NCI-H2171 (cell line): ENCODE measurements around the gene PIK3R4.

Source experiments
- DNase-seq: peaks from one replicate; lab custom pipeline; 2025; lab: John Stamatoyannopoulos, UW

PIK3R4 gene

GRCh38 chr3:130688697-130689470 is 57.7 kb downstream of the PIK3R4 start:
- DNase-seq, result no peak

DNA sequence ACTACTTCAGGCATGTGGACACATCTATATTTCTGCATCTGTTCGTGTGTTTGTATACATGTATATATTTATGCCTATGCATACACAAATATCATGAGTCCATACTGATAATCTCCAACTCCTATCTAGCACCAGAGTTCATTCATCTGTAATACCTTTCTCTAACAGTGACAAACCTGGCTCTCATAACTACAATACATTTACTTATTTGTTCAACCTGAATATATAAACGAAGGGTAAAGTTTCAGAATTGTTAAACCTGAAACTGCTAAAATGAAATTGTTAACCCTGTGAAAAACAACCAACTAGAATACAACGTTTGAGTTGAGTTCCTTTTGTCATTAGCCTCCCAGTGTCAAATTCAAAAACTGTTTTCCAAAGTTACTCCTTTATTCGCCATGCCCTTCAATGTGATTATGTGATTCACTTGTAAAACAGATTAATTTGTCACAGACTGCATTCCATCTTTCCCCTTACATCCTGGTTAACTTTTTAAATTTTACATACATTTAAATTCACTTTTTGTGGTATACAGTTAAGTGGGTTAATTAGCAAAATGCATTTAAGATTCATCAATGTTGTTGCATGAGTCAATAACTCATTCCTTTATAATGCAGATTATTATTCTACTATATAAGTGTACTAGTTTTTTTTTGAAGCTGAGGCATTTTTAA is 58.5 kb downstream of the PIK3R4 start:
- DNase-seq, result no peak

GRCh38 chr3:130687327-130687726 is 59.3 kb downstream of the PIK3R4 start:
- no peak for DNase-seq

GRCh38 chr3:130686833-130687232 is 59.8 kb downstream of the PIK3R4 start:
- DNase-seq, result no peak

DNA sequence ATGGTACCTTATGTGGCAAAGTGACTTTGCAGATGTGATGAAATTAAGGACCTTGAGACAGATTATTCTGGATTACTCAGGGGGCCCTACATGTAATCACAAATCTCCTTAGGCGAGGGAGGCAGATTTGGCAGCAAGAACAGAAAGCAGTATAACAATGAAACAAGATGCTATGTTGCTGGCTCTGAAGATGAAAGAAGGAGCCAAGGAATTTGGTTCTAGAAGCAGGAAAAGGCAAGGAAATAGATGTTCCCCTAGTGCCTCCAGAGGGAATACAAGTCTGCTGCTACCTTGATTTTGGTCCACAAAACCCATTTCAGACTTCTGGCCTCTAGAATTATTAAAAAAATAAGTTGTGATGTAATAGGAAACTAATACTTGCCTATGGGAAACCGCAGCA is 64.5 kb downstream of the PIK3R4 start:
- no peak for DNase-seq

GRCh38 chr3:130679218-130679617 is 67.4 kb downstream of the PIK3R4 start:
- no peak for DNase-seq

DNA sequence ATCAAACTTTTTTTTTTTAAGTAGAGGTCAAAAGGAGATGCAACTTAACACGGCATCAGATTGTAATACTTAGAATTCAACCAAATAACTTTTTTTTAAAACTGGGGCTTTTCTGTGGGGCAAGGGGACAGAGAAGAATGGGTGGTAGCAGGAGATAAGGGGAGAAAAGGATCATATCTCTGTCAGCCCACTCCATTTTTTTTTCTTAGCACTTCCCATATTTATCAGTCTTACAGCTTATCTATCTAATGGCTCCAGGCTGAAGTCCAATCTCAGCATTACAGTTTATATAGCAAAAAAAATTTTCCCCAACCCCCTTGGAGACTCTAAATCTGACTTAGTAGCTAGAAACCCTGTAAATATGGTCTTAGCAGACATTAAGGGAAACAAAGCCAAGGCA is 69.3 kb downstream of the PIK3R4 start:
- DNase-seq, result no peak

DNA sequence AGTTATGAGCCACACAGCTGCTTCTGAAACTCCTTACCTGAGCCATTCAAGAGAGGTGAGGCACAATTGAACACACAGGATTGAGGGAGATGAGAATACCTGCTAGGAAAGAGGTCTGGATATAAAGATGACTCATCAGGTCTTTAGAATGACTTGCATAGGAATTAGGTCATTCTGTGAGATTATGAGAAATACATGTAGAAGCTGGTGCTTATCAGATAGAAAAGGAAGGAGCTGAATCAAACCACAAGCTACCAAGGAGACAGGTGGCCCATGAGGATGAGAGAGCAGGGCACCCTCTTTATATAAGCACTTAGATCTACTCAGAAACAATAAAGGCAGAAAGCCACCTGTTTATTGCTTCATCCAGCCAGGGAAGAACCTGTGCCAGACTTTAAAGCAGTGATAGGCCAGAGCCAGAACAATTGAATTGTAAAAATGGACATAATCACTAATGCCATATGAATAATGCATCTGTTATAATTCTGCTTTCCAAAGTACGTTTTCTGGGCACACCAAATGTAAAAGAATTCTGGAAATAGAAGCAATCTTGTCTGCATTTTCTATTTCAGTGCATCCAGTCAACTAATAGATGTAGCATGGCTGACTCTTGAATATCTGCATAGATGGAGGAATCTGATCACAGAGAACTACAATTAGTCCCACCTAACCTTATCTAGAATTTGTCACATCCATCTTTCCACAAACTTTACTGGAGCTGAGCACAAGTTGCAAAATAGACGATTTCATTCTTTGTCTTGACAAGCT is 74.9 kb downstream of the PIK3R4 start:
- no peak for DNase-seq

- no peak for DNase-seq
Observed at GRCh38 chr3:130669740-130670139, 76.9 kb downstream of the PIK3R4 start.

DNA sequence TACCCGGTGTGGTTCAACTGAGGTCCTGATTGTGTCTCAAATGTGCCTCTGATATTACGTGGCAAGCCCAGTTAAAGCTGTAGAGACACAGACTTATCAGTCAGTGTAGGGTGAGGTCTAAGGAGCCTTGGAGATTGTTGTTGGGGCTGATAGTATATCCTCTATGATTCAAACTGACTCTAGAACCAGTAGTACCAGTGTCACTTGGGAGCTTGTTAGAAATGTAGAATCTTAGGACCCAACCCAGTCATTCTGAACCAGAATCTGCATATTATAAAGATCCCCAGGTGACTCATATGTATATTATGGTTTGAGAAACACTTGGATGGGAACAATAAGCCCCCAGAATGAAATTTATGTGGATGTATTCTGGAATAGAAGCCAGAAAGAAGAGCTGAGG is 83.5 kb downstream of the PIK3R4 start:
- no peak for DNase-seq

DNA sequence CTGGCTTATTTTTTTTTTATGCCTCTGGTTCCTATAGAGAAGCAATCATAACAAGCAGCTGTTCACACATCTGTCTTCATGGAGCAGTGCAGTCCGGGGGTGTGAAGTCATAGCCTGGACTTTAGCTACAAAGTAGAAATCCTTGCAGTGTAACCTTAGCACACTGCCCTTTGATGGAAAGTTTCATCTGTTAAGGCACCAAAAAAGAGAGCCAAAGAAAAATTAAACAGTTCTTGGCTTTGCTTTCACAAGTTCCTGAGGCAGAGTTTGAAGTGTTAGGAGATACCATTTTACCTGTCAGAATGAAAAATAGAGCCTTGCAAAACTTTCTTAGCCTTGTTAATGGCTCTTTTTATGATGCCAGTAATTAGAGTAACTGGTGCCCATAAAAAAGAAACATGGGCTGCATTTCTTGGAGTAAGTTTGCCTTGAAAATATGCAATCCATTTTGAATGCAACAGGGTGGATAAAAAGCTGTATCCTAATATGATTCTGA is 84.1 kb downstream of the PIK3R4 start:
- DNase-seq, result no peak

DNA sequence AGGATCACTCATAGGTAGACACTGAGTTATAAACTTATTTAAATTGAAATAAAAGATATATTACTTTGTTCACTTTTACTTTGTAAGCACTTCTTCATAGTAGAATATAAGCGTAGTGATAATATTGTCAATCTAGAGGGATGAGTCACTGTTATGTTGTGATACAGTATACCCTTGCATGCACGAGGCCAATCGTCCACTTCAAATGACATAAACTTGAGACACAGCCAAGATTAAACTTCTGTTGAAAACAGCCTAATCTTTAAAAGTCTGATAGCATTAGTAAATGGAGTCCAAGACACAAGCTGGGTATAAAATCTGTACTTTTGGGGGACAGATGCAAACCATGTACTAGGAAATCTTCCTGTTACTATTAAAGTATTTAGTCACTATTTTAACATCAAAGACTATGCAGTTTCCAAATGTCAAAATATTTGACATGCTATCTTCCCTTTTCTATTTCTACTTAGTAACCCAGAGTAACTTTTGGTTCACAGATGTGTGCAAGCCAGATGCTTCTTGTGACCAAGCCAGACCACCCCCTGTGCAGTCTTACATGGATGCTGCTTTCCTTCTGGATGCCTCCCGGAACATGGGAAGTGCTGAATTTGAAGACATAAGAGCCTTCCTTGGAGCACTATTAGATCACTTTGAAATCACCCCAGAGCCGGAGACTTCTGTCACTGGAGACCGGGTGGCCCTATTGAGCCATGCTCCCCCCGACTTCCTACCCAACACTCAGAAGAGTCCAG is 85.3 kb downstream of the PIK3R4 start:
- no peak for DNase-seq

DNA sequence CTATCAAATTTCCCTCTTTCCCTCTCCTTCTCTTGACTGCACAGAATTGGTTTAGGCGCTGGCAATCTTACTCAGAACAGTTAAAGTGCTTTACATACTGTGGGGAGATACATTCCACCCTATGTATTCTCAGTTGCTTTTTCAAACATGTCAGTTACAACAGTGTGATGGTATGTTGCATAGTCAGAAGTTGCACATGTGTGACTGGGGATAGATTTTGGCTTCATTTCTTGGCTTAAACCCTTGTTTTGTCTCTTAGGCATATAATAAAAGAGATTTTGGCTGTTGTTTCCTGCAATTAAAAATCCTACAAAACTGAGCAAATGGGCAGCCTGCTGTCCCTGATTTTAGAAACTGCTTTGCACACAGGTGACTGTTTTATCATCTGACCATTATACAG is 86.7 kb downstream of the PIK3R4 start:
- DNase-seq, result no peak

DNA sequence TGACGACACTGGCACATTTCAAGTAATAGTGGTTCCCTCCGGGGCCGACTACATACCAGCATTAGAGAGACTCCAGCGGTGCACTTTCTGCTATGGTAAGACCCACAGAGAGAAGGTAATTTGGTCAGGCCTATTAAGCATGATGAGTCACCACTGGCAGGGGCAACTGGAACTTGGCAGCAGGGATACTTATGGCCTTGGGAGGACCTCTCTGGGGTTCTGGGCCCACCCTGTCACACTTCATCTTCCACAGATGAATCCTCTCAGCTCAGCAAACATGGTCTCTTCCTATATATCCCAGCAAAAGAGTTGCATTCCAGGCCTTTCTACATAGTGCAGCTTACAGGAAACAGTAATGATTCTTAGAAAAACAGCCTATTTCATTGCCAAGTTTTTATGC is 88.0 kb downstream of the PIK3R4 start:
- DNase-seq, result no peak

GRCh38 chr3:130656627-130657026 is 90.0 kb downstream of the PIK3R4 start:
- no peak for DNase-seq

GRCh38 chr3:130654921-130655320 is 91.7 kb downstream of the PIK3R4 start:
- DNase-seq, result no peak

DNA sequence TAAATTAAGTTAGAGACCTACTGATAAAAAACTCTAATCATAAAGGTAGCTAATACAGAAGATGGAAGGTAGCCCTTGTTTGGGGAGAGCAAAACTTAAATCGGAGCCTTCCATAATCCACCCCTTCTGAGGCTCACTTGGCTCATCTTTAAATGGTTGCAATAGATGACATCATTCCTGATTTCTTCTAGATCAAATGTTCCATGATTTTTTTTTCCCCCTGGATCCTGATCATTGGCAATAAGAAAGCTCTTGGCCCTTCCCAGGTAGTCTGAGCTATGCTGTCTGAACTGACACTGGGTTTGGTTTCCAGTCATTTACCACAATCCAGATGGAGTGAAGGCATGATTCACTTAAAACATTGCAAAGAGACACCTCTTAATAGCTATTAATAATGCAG is 92.5 kb downstream of the PIK3R4 start:
- no peak for DNase-seq

GRCh38 chr3:130649061-130649654 is 97.5 kb downstream of the PIK3R4 start:
- DNase-seq, result no peak

GRCh38 chr3:130648293-130648692 is 98.3 kb downstream of the PIK3R4 start:
- DNase-seq, result no peak

- no peak for DNase-seq
Observed at GRCh38 chr3:130645261-130645660, 101.4 kb downstream of the PIK3R4 start.

GRCh38 chr3:130644628-130645253 is 101.9 kb downstream of the PIK3R4 start:
- no peak for DNase-seq
